AG04450 (cell line): ENCODE data around the gene STX2. TPM values are rescaled to one million over a fixed set of nuclear protein-coding genes. Genes with fewer than 3 reads are reported as not detected.

ENCODE experiments used
- CTCF ChIA-PET: fragments of 300-600, 350-600 bp; formaldehyde crosslinking; extraction: SDS; loops from one replicate; lab custom pipeline; 2022; ENCODE audit warnings: antibody characterized with exemption, inconsistent platforms; lab: Charles Lee
- POLR2A ChIA-PET: fragments of 350-600 bp; formaldehyde crosslinking; extraction: SDS; loops from one replicate; lab custom pipeline; 2021; ENCODE audit warnings: antibody characterized with exemption, inconsistent platforms; lab: Yijun Ruan, JAX
- DNase-seq: peaks from one replicate; pipeline ENCODE4 v3.0.0-alpha.2; 2011; ENCODE audit warnings: low read depth, low spot score
- H3K27ac ChIP-seq: one replicate; pipeline ENCODE4 v1.5.1; 2012; ENCODE audit warnings: low read depth, low read length, control low read depth
- H3K27me3 ChIP-seq: one replicate; pipeline ENCODE4 v1.6.0; 2012; ENCODE audit warnings: low read length; ENCODE audit not compliant: control insufficient read depth, insufficient read depth
- H3K4me3 ChIP-seq: 2 replicates; pipeline ENCODE4 v1.5.1; 2011; ENCODE audit warnings: mild to moderate bottlenecking, low read depth, low read length, control low read depth
- H3K9me3 ChIP-seq: 2 replicates; pipeline ENCODE4 v1.5.1; 2012; ENCODE audit warnings: low read length; ENCODE audit not compliant: control insufficient read depth, insufficient read depth
- CTCF ChIP-seq: IDR thresholded peaks from 2 replicates; pipeline ENCODE4 v1.5.1; 2011; ENCODE audit warnings: low read depth, low read length, control low read depth, inconsistent platforms
- polyA plus RNA-seq: library from polyadenylated mRNA; depleted of rRNA; stranded (reverse); fragments of >200 nt; gene quantifications from 2 replicates; pipeline ENCODE4 v1.2.3, GENCODE V29; 2011

The STX2 gene
- polyA plus RNA-seq, 1 experiment = 42.8 TPM

GRCh38 chr12:130792821-130793553, 46.1 kb downstream of the STX2 start:
- no peaks in the 10 kb centered on the region for H3K27me3 ChIP-seq
- CTCF ChIA-PET = interaction anchor here (1.2 kb wide), 1 partner anchor 33 kb away, joined by 3 read pairs; no protein-coding TSS in a partner anchor
- no peak overlapping the region for H3K27ac ChIP-seq
- no peak for TF ChIP-seq CTCF
- no peak for DNase-seq
- POLR2A ChIA-PET = no interaction called here
- H3K4me3 ChIP-seq = no peak overlapping the region
- H3K9me3 ChIP-seq = no peaks in the 10 kb centered on the region

GRCh38 chr12:130791629-130792028, 47.4 kb downstream of the STX2 start:
- ChIA-PET POLR2A (no interaction called here), CTCF (interaction anchor here (0.9 kb wide), 1 partner anchor 15 kb away, joined by 3 read pairs; no protein-coding TSS in a partner anchor)
- Histone ChIP-seq H3K9me3 (peaks cover 6% of the 10 kb centered on the region; the same call in 1 of the 2 replicates), H3K4me3 (no peak overlapping the region), H3K27ac (no peak overlapping the region), H3K27me3 (no peaks in the 10 kb centered on the region)
- DNase-seq = no peak
- no peak for TF ChIP-seq CTCF

- H3K27me3 ChIP-seq = no peaks in the 10 kb centered on the region
- no peak for DNase-seq
- TF ChIP-seq CTCF = no peak
- CTCF ChIA-PET = no interaction called here
- no peak overlapping the region for H3K4me3 ChIP-seq
- H3K9me3 ChIP-seq = peaks cover 6% of the 10 kb centered on the region; the same call in 1 of the 2 replicates
- POLR2A ChIA-PET = no interaction called here
- no peak overlapping the region for H3K27ac ChIP-seq
Observed at GRCh38 chr12:130788515-130788914, 50.5 kb downstream of the STX2 start.

- Histone ChIP-seq H3K27me3 (no peaks in the 10 kb centered on the region), H3K4me3 (no peak overlapping the region), H3K27ac (no peak overlapping the region), H3K9me3 (peaks cover 6% of the 10 kb centered on the region; the same call in 1 of the 2 replicates)
- DNase-seq = no peak
- ChIA-PET CTCF (interaction anchor here (0.5 kb wide), 1 partner anchor 11 kb away, joined by 3 read pairs; no protein-coding TSS in a partner anchor), POLR2A (no interaction called here)
- no peak for TF ChIP-seq CTCF
Observed at GRCh38 chr12:130787445-130788410, 51.3 kb downstream of the STX2 start.
